CD4-positive, alpha-beta T cell treated with Interleukin-4 for 4 hours (primary cell): Measurements from ENCODE around the gene RNF213.

Experiments used
- DNase-seq: peaks from one replicate; pipeline ENCODE4 v3.0.0-alpha.2; 2020

RNF213 gene

GRCh38 chr17:80376531-80376930 lies 115.9 kb downstream of the RNF213 start:
- DNase-seq: no peak

DNA sequence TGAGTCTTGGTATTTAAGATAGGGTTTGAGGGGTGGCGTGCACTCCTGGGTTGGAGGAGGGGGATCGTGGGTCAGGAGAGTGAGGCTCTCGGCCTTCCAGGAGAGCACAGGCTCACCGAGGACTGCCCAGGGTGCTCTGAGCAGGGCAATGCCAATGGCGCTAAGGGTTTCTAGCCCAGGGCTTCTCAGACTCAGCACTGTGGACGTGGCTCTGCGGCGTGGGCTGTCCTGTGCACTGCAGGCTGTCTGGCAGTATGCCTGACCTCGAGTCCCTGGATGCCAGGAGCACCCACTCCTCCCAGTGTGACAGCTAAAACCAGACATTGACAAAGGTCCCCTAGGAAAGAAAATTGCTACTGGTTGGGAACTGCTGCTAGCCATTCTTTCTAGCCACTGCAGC lies 117.1 kb downstream of the RNF213 start:
- no peak for DNase-seq

DNA sequence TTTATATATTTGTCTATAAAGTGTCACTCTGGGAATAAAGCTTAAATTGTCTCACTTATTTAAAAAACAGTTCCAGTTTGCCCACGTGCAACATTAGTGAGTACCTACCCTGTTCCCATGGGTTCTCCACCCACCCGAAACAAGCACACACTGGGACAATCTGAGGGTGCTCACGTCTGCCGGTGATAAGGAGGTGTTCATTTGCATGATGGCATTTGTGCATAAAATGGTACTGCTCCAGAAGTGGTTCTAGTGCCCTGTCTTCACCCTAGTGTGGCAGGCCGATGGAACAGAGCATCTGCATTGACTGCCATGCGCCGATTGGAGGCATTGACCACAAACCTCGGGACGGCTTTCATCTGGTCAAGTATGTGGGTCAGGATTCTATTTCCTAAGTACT lies 118.7 kb downstream of the RNF213 start:
- no peak for DNase-seq

GRCh38 chr17:80380068-80380467 lies 119.4 kb downstream of the RNF213 start:
- no peak for DNase-seq

DNA sequence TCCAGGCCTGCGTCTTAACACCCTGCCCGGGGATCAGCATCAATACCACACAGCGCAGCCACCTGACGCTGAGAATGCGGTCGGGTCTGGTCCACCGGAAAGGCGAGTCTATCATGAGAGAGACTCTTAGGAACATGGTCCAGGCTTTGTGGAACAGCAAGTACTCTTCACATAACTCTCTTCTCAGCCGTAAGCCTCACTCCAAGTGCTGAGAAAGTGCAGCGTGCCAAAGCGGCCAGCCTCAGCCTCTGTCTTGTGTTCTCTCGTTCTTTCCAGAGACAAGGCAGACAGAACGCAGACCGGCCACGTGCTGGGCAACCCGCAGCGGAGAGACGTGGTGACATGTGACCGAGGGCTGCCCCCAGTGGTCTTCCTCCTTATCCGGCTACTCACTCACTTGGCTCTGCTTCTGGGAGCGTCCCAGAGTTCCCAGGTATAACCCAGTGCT lies 119.9 kb downstream of the RNF213 start:
- DNase-seq: no peak

GRCh38 chr17:80381416-80381923 lies 120.8 kb downstream of the RNF213 start:
- DNase-seq: no peak

DNA sequence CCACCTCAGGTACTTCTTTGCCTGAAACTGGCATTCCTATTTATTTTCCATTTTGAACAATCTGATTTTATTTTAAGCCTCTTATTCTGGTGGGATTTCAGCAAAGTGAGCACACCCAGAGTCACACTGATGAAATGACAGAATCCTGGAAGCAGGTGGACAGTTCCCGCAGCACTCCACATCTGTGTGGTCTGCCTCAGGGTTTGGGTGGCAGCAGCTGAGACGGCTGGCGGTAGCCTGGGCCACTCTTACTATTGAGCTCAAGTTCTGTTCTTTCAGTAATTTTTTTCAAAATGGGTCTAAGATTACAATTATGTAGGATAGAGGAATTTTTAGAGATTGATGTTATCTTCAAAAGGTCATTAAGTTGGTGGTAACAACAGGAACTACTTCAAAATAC lies 121.8 kb downstream of the RNF213 start:
- no peak for DNase-seq

- no peak for DNase-seq
These were observed 122.3 kb downstream of the RNF213 start for GRCh38 chr17:80382956-80383355.

DNA sequence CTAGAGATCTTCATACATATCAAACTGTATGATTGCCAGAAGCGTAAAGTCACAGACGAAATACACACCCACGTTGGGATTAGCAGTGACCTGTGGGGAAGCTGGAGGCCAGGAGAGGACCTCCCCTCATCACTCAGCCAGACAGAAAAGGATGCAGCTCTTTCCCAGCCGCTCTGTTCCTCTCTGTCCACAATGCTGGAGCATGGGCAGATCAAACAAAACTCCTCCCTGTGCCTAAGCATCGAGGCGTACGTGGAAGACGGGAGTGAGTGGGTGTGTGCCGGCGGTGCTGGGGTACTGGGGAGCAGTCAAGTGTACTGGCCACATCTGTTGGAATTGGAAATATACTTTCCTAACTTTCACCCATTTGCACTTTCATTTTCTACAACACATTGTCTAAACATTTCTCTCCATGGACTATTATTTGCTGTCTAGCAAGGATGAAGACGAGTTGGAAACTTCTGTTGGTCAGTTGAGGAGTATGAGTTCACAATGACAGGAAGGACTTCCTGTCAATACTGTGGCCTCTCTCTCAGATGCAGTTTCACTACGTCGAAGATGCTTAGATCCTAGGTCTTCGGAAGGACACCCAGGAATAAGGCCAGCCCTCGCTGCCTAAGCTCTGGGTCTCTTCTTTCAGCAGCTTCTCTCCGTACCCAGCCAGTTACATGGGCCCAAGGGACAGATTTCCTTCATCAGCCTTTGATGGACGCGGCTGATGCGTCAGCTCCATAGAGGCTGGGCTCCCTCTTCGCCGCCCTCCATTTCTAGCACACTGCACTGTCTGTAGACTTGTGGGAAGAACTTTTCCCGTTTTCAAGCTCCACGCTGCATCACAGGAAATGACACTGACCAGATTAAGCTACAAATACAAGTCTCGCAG lies 123.7 kb downstream of the RNF213 start:
- no peak for DNase-seq

GRCh38 chr17:80385046-80385445 lies 124.4 kb downstream of the RNF213 start:
- no peak for DNase-seq

DNA sequence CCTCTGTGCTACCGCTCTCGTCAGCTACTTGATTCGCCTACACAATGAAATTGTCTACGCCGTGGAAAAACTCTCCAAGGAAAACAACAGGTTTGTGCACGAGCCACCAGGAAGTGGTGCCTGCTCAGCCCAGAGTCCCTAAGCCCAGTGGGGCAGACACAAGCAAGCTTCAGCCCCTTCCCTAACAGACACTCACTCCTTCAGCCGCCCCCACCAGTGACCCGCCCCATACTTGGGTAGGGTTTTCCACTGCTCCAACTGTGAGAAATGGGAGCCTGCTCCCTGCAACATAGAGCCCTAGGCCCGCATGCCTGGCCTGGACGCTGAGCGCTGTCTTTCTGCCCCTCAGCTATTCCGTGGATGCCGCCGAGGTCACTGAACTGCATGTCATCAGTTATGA lies 125.7 kb downstream of the RNF213 start:
- no peak for DNase-seq

GRCh38 chr17:80387071-80387470 lies 126.4 kb downstream of the RNF213 start:
- DNase-seq: no peak

GRCh38 chr17:80388175-80388574 lies 127.5 kb downstream of the RNF213 start:
- no peak for DNase-seq

GRCh38 chr17:80388601-80389000 lies 127.9 kb downstream of the RNF213 start:
- no peak for DNase-seq

DNA sequence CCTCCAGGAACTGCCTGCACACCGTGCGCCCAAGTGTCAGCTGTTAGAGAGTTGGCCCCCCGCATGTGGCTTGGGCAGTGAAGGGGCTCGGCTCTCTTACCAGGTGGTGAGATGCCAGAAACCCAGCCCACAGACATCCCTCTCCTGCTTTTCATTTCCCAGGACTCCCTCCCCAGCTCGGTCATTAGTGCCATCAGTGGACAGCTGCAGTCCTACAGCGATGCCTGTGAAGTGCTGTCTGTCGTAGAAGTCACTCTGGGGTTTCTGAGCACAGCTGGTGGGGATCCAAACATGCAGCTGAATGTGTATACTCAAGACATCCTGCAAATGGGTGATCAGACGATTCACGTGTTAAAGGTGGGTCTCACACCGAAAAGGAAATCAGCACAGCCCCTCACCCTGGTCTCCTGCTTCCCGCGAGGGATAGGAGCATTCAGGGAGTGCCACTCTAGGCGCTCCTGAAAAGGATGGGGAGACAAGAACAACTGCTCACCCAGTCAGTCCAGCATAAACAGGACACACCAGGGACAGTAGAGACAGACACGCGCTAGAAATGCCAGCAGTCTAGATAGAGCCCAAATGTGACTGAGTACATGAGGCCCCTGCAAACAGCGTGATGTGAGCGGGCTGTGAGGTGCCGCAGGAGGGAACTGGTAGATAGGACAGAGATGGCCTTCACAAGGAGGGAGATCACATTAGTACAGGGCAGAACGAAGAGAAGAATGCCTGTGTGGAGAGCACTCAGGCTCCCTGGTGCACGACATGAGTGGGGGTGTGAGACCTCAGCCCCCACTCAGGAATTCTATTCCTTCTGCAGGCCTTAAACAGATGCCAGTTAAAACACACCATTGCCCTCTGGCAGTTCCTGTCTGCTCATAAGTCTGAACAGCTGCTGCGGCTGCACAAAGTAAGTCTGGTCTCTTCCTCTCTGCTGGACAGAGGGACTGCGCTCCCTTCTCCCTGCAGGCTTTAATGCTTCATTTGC lies 128.7 kb downstream of the RNF213 start:
- no peak for DNase-seq

- no peak for DNase-seq
These were observed 132.7 kb downstream of the RNF213 start for GRCh38 chr17:80393241-80393890.

DNA sequence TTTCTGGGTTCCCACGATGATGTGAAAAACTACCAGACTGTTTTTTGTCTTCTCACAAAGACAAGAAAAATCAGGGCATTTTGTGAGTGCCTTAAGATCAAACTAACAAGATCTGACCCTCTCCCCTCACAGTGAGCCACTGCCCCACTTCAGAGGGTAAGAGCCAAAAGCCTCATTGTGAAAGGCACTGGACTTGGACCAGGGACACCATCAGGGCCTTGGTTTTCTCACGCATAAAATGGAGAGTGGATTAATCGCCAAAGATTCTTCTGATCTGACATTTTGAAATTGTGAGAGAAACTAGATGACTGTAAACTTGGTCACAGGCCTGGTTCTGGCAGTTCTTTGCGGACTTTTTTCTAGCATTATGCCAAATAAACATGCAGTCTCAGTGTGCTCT lies 133.3 kb downstream of the RNF213 start:
- DNase-seq: no peak

GRCh38 chr17:80394629-80395216 lies 134.1 kb downstream of the RNF213 start:
- DNase-seq: no peak

- no peak for DNase-seq
These were observed 134.9 kb downstream of the RNF213 start for GRCh38 chr17:80395402-80396151.

DNA sequence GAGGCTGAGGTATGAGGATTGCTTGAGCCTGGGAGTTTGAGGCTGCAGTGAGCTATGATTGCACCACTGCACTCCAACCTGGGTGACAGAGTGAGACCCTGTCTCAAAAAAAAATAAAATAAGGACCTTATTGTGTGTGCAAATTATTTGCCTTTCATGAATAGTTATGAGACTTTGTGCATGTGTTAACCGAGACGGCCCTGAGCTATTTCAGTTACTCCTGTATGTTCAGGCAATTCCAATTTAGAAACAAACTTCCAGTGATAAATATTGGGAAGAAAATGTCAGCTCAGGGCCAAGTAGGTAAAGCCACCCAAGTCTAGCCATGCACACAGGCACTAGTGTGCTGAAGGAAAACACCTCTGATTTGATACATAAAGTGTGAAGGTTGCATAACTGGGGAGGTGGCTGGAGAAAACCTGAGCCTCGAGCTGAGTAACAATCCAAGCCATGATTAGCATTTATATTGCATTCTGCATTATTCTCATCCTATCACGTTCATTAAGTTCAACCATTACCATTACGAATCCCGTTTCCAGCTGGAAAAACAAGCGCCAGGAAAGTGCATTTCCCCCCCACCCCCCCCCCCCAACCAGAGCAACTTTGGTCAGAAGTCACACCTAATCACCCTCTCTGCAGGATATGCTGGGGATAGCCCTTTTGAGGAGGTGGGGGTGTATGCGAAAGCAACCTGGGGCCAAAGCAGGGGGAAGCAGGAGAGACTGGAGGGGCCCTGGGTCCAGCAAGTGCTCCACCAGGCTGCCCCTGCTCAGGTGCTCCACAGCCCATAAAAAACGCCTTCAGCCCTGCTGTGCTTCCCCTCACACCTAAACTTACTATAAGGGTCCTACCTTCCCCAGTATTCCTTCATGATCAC lies 135.7 kb downstream of the RNF213 start:
- no peak for DNase-seq

DNA sequence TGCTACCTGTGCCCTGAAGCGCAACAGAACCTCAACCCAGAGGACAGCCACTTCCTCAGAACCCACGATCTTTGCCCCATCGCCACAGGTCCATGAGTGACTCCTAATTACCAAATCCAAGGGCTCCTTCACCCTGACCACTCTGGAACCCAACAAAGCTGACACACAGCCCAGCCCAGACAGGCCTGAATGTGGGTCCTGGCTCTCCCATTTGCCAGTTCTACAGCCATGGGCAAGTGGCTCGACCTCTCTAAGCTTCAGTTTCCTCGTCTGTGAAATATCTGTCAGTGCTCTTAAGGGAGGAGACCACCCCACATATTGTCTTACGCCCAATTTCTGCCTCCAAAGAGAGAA lies 136.4 kb downstream of the RNF213 start:
- DNase-seq: no peak
